ENCODE results near the gene ABR. TPM values are rescaled to one million over a fixed set of nuclear protein-coding genes. Genes with fewer than 3 reads are reported as not detected.
"Not testable (repeated sequence)": the region's sequence is repeated elsewhere in the genome, so short reads cannot be mapped to it uniquely, and the experiment has no call there.

Gene ABR
- total RNA-seq, 1 donor from 2014 or later, result 70.9 TPM

DNA sequence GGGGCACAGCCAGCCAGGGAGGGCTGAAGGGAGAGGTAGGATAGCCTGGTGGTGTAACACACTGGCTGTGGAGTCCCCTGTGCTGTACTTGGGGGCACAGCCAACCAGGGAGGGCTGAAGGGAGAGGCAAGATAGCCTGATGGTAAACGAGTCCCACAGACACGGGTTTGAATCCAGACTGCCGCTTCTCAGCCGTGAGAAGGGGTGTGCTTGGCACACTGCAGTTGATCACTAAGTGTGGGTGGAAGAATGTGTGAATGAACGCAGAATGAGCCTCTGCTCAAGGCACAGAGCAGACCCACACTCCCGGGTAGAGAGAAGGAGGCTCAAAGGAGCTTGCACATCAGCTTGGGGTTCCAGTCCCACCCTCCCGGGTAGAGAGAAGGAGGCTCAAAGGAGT, 111.4 kb downstream of the ABR start:
- H3K4me1 ChIP-seq (ENCODE audit: insufficient read depth, low read length), result no peaks in the 10 kb centered on the region
- H2AFZ ChIP-seq (ENCODE audit: low read depth, low read length), result no peak overlapping the region
- peaks cover 8% of the 10 kb centered on the region for H3K9me3 Mint-ChIP-seq (ENCODE audit: unreplicated experiment)
- no peak overlapping the region for H3K27ac ChIP-seq (ENCODE audit: low read depth, low read length)
- H3K4me3 ChIP-seq (ENCODE audit: insufficient read depth, low read depth, low read length), result no peak overlapping the region
- no peak overlapping the region for H3K4me2 ChIP-seq (ENCODE audit: low read length)
- peaks cover 3% of the 10 kb centered on the region for H3K4me1 Mint-ChIP-seq (ENCODE audit: low read depth, unreplicated experiment)
- peaks cover 3% of the 10 kb centered on the region for H3K9me3 ChIP-seq (ENCODE audit: insufficient read depth, low read depth, low read length)
- TF ChIP-seq, protein P1, sequence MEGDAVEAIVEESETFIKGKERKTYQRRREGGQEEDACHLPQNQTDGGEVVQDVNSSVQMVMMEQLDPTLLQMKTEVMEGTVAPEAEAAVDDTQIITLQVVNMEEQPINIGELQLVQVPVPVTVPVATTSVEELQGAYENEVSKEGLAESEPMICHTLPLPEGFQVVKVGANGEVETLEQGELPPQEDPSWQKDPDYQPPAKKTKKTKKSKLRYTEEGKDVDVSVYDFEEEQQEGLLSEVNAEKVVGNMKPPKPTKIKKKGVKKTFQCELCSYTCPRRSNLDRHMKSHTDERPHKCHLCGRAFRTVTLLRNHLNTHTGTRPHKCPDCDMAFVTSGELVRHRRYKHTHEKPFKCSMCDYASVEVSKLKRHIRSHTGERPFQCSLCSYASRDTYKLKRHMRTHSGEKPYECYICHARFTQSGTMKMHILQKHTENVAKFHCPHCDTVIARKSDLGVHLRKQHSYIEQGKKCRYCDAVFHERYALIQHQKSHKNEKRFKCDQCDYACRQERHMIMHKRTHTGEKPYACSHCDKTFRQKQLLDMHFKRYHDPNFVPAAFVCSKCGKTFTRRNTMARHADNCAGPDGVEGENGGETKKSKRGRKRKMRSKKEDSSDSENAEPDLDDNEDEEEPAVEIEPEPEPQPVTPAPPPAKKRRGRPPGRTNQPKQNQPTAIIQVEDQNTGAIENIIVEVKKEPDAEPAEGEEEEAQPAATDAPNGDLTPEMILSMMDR (IDR thresholded peaks at IDR 0.05; ENCODE audit: insufficient read depth, low read depth, low read length), result no peak
- TF ChIP-seq EZH2 (IDR thresholded peaks at IDR 0.05; ENCODE audit: insufficient read depth, low read length), result no peak
- no peaks in the 10 kb centered on the region for H3K27me3 ChIP-seq (ENCODE audit: insufficient read depth, low read length)
- no peaks in the 10 kb centered on the region for H3K79me2 ChIP-seq (ENCODE audit: insufficient read depth, low read length)
- DNase-seq (ENCODE audit: low read depth) (no peak), FAIRE-seq (no peak)
- no peaks in the 10 kb centered on the region for H3K27me3 Mint-ChIP-seq (ENCODE audit: low read depth, unreplicated experiment)
- peaks cover 11% of the 10 kb centered on the region for H4K20me1 ChIP-seq (ENCODE audit: insufficient read depth, low read length)
- no peak overlapping the region for H3K27ac Mint-ChIP-seq (ENCODE audit: unreplicated experiment)
- peaks cover 34% of the 10 kb centered on the region for H3K36me3 Mint-ChIP-seq (ENCODE audit: low read depth, unreplicated experiment)
- H3K4me3 Mint-ChIP-seq (ENCODE audit: unreplicated experiment), result no peak overlapping the region
- H3K36me3 ChIP-seq (ENCODE audit: insufficient read depth, low read length), result peaks cover 22% of the 10 kb centered on the region
- no peak overlapping the region for H3K9ac ChIP-seq (ENCODE audit: low read length)

DNA sequence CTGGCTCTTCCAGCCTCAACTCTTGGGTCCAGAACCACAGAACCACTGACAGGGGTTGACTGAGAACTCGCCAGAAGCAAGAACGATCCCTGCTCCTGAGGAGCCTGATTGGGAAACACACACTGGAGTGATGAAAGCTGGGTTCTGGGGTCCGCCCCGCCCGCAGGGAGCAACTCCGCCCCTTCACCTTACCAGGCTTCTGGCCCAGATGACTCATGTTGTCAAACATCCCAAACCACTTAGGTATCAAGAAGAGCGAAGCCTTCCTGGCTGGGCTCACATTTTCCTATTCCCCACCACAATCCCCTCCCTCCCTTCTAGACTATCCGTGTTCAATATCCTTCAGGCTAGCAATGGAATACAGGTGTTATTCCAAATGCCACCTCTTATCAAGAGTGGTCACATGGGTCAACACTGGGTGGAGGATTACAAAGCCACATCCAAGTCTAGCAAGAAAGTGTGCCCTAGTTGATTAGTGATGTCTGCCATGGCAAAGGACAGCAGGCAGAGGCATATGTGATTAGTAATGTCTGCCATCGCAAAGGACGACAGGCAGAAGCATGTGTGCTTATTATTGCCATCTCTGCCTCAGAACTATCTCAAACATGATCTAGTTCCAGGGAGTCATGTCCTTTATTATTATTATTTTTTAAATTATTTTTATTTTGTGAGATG, 112.4 kb downstream of the ABR start:
- H3K9ac ChIP-seq (ENCODE audit: low read length), result no peak overlapping the region
- DNase-seq (ENCODE audit: low read depth) (peak; percentile 84), FAIRE-seq (no peak)
- no peak for TF ChIP-seq EZH2 (IDR thresholded peaks at IDR 0.05; ENCODE audit: insufficient read depth, low read length)
- TF ChIP-seq, protein P1 (IDR thresholded peaks at IDR 0.05; ENCODE audit: insufficient read depth, low read depth, low read length), result no peak
- no peak overlapping the region for H3K27ac ChIP-seq (ENCODE audit: low read depth, low read length)
- H3K36me3 ChIP-seq (ENCODE audit: insufficient read depth, low read length), result peaks cover 26% of the 10 kb centered on the region
- no peaks in the 10 kb centered on the region for H3K79me2 ChIP-seq (ENCODE audit: insufficient read depth, low read length)
- Mint-ChIP-seq H3K27me3 (ENCODE audit: low read depth, unreplicated experiment) (no peaks in the 10 kb centered on the region), H3K9me3 (ENCODE audit: unreplicated experiment) (peaks cover 8% of the 10 kb centered on the region), H3K36me3 (ENCODE audit: low read depth, unreplicated experiment) (peaks cover 36% of the 10 kb centered on the region), H3K27ac (ENCODE audit: unreplicated experiment) (no peak overlapping the region), H3K4me3 (ENCODE audit: unreplicated experiment) (no peak overlapping the region), H3K4me1 (ENCODE audit: low read depth, unreplicated experiment) (peaks cover 3% of the 10 kb centered on the region)
- no peaks in the 10 kb centered on the region for H3K27me3 ChIP-seq (ENCODE audit: insufficient read depth, low read length)
- no peaks in the 10 kb centered on the region for H3K4me1 ChIP-seq (ENCODE audit: insufficient read depth, low read length)
- peaks cover 3% of the 10 kb centered on the region for H3K9me3 ChIP-seq (ENCODE audit: insufficient read depth, low read depth, low read length)
- peaks cover 7% of the 10 kb centered on the region for H4K20me1 ChIP-seq (ENCODE audit: insufficient read depth, low read length)
- H3K4me2 ChIP-seq (ENCODE audit: low read length), result no peak overlapping the region
- no peak overlapping the region for H3K4me3 ChIP-seq (ENCODE audit: insufficient read depth, low read depth, low read length)
- H2AFZ ChIP-seq (ENCODE audit: low read depth, low read length), result no peak overlapping the region

DNA sequence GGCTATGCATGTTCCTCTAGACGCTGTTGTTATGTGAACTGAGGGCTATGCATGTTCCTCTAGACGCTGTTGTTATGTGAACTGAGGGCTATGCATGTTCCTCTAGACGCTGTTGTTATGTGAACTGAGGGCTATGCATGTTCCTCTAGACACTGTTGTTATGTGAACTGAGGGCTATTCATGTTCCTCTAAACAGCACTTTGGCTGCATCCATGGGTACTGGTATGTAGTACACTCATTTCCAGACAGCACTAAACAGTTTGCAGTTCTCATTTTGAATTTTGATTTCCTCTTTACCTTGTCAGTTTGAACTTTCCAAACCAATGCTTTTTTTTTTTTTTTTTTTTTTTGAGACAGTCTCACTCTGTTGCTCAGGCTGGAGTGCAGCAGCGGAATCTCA, 114.4 kb downstream of the ABR start:
- H3K9me3 Mint-ChIP-seq (ENCODE audit: unreplicated experiment); H3K27ac ChIP-seq (ENCODE audit: low read depth, low read length); H3K9ac ChIP-seq (ENCODE audit: low read length); H3K27ac Mint-ChIP-seq (ENCODE audit: unreplicated experiment); H3K4me1 ChIP-seq (ENCODE audit: insufficient read depth, low read length); H3K4me1 Mint-ChIP-seq (ENCODE audit: low read depth, unreplicated experiment); H3K27me3 ChIP-seq (ENCODE audit: insufficient read depth, low read length); H3K4me2 ChIP-seq (ENCODE audit: low read length); H3K4me3 Mint-ChIP-seq (ENCODE audit: unreplicated experiment); H3K9me3 ChIP-seq (ENCODE audit: insufficient read depth, low read depth, low read length); H3K79me2 ChIP-seq (ENCODE audit: insufficient read depth, low read length); H2AFZ ChIP-seq (ENCODE audit: low read depth, low read length); FAIRE-seq; DNase-seq (ENCODE audit: low read depth); H3K27me3 Mint-ChIP-seq (ENCODE audit: low read depth, unreplicated experiment); H3K4me3 ChIP-seq (ENCODE audit: insufficient read depth, low read depth, low read length): not testable (repeated sequence)
- H3K36me3 Mint-ChIP-seq (ENCODE audit: low read depth, unreplicated experiment), result peaks cover 43% of the 10 kb centered on the region
- H4K20me1 ChIP-seq (ENCODE audit: insufficient read depth, low read length), result peaks cover 17% of the 10 kb centered on the region
- peaks cover 27% of the 10 kb centered on the region for H3K36me3 ChIP-seq (ENCODE audit: insufficient read depth, low read length)

Measured in astrocyte (in vitro differentiated cells and primary cell).